GM12878 (cell line): Measurements from ENCODE around the gene RPS6KA2.

Experiments used
- CTCF ChIP-seq, 3 experiments: IDR thresholded peaks in 2 of 3; conservative IDR thresholded peaks in 1 of 3; 2 replicates each; pipeline ENCODE4 v1.5.1; 2011; ENCODE audit warnings: low read depth in 3 of 3, low read length in 3 of 3, mild to moderate bottlenecking in 3 of 3, control low read depth in 2 of 3, moderate library complexity in 2 of 3, inconsistent platforms in 1 of 3, mixed read lengths in 1 of 3; ENCODE audit not compliant: control insufficient read depth in 2 of 3, insufficient read depth in 1 of 3; ENCODE audit errors: extremely low read depth in 1 of 3
- E4F1 ChIP-seq: fragments of 450-650 bp; IDR thresholded peaks from 2 replicates; pipeline ENCODE4 v1.6.1; 2018; ENCODE audit warnings: borderline replicate concordance, mild to moderate bottlenecking; ENCODE audit not compliant: partially characterized antibody
- ESRRA ChIP-seq: IDR thresholded peaks from 2 replicates; pipeline ENCODE4 v1.6.1; 2012; ENCODE audit warnings: mild to moderate bottlenecking, low read length, improper control_type of control experiment
- FOXM1 ChIP-seq: IDR thresholded peaks from 2 replicates; pipeline ENCODE4 v1.6.1; 2012; ENCODE audit warnings: low read depth, mild to moderate bottlenecking, inconsistent platforms, low read length, moderate library complexity
- GABPA ChIP-seq: IDR thresholded peaks from 2 replicates; pipeline ENCODE4 v1.6.1; 2014; ENCODE audit warnings: antibody characterized with exemption, low read depth, mild to moderate bottlenecking, inconsistent platforms
- KLF5 ChIP-seq: fragments of 450-650 bp; IDR thresholded peaks from 2 replicates; pipeline ENCODE4 v1.6.1; 2014; ENCODE audit warnings: mild to moderate bottlenecking; ENCODE audit not compliant: partially characterized antibody
- PBX3 ChIP-seq: IDR thresholded peaks from 2 replicates; pipeline ENCODE4 v1.6.1; 2011; ENCODE audit warnings: mild to moderate bottlenecking, low read depth, low read length, moderate library complexity; ENCODE audit not compliant: insufficient replicate concordance
- POLR2A ChIP-seq: IDR thresholded peaks from 2 replicates; pipeline ENCODE4 v1.6.1; 2011; ENCODE audit warnings: low read depth, mild to moderate bottlenecking, low read length
- PRDM15 ChIP-seq: fragments of 450-650 bp; formaldehyde crosslinking; IDR thresholded peaks from 2 replicates; pipeline ENCODE4 v1.4.0; 2020; ENCODE audit warnings: mild to moderate bottlenecking, moderate library complexity
- RCOR1 ChIP-seq: conservative IDR thresholded peaks from 2 replicates; pipeline ENCODE4 v1.6.1; 2012; ENCODE audit warnings: low read depth, low read length, improper control_type of control experiment
- STAT3 ChIP-seq: IDR thresholded peaks from 2 replicates; pipeline ENCODE4 v1.6.1; 2011; ENCODE audit warnings: low read depth, low read length, improper control_type of control experiment

- TF ChIP-seq CTCF (IDR thresholded peaks at IDR 0.05 in 2 of 3, conservative IDR thresholded peaks at IDR 0.05 in 1 of 3; ENCODE audit: control insufficient read depth in 2 of 3, extremely low read depth in 1 of 3, insufficient read depth in 1 of 3, low read depth in 3 of 3, low read length in 3 of 3) (no peak), FOXM1 (no peak), ESRRA (no peak), PRDM15 (no peak), STAT3 (no peak), PBX3 (no peak), KLF5 (no peak), E4F1 (no peak), POLR2A (no peak), RCOR1 (no peak), GABPA (no peak)
Measured at GRCh38 chr6:166605752-166606151, 21.3 kb downstream of the RPS6KA2 start.
